Activated T-cell treated with anti-CD3 and anti-CD28 coated beads, Interleukin-2, amount 50 U/mL, for 1 hour (primary cell): ENCODE results near the gene CCDC60.

Experiments
- DNase-seq: peaks from one replicate; pipeline ENCODE4 v3.0.0-alpha.2; 2020

Gene CCDC60

GRCh38 chr12:119393677-119394076, 59.1 kb downstream of the CCDC60 start:
- DNase-seq, result no peak

GRCh38 chr12:119397540-119397939, 63.0 kb downstream of the CCDC60 start:
- DNase-seq, result no peak

GRCh38 chr12:119398190-119398589, 63.7 kb downstream of the CCDC60 start:
- DNase-seq, result no peak

GRCh38 chr12:119399301-119399700, 64.8 kb downstream of the CCDC60 start:
- DNase-seq, result no peak

GRCh38 chr12:119406308-119406707, 71.8 kb downstream of the CCDC60 start:
- no peak for DNase-seq

GRCh38 chr12:119406811-119407210, 72.3 kb downstream of the CCDC60 start:
- no peak for DNase-seq

- DNase-seq, result no peak
Observed at GRCh38 chr12:119409043-119409442, 74.5 kb downstream of the CCDC60 start.

GRCh38 chr12:119410396-119410795, 75.9 kb downstream of the CCDC60 start:
- no peak for DNase-seq

- no peak for DNase-seq
Observed at GRCh38 chr12:119412306-119412705, 77.8 kb downstream of the CCDC60 start.

GRCh38 chr12:119412811-119413794, 78.6 kb downstream of the CCDC60 start:
- DNase-seq, result no peak

GRCh38 chr12:119415714-119416113, 81.2 kb downstream of the CCDC60 start:
- no peak for DNase-seq

- no peak for DNase-seq
Observed at GRCh38 chr12:119417440-119417839, 82.9 kb downstream of the CCDC60 start.

GRCh38 chr12:119419381-119419780, 84.9 kb downstream of the CCDC60 start:
- no peak for DNase-seq

- no peak for DNase-seq
Observed at GRCh38 chr12:119423285-119423684, 88.8 kb downstream of the CCDC60 start.

GRCh38 chr12:119425623-119426022, 91.1 kb downstream of the CCDC60 start:
- DNase-seq, result no peak

- no peak for DNase-seq
Observed at GRCh38 chr12:119431151-119431550, 96.6 kb downstream of the CCDC60 start.

GRCh38 chr12:119432949-119433348, 98.4 kb downstream of the CCDC60 start:
- no peak for DNase-seq

GRCh38 chr12:119440803-119441360, 106.4 kb downstream of the CCDC60 start:
- no peak for DNase-seq

- no peak for DNase-seq
Observed at GRCh38 chr12:119444462-119445044, 110.0 kb downstream of the CCDC60 start.

GRCh38 chr12:119446459-119446858, 111.9 kb downstream of the CCDC60 start:
- DNase-seq, result no peak

GRCh38 chr12:119447126-119447525, 112.6 kb downstream of the CCDC60 start:
- DNase-seq, result no peak

- no peak for DNase-seq
Observed at GRCh38 chr12:119447618-119448017, 113.1 kb downstream of the CCDC60 start.

- DNase-seq, result no peak
Observed at GRCh38 chr12:119448611-119449131, 114.1 kb downstream of the CCDC60 start.

GRCh38 chr12:119450771-119451170, 116.2 kb downstream of the CCDC60 start:
- no peak for DNase-seq
